ENCODE data around the gene LRRC32. TPM values are rescaled to one million over a fixed set of nuclear protein-coding genes. Genes with fewer than 3 reads are reported as not detected.

LRRC32 gene
- total RNA-seq, 2 experiments from 2014 or later: 1.8 to 2.4 TPM

DNA sequence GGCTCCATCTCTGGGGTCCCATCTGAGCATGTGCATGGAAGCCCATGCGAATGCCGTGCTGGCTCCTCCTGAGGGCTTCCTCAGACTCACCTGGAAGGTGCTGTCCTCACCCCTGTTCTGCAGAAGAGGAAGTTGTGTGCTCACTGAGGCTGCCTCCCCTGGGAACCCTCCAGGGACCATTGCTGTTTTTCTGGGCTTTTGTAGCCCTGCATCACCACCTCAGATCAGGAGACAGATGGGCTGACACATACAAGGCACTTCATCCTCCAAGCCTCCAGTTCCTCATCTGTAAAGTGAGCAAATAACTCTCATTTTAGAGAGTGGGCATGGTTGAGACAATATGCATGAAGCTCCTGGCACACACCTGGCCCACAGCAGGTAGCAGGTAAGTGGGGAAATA is 12.1 kb upstream of the LRRC32 start:
- no peak overlapping the region for H3K27ac ChIP-seq (ENCODE audit: low read depth in 1 of 2, low read length in 2 of 2)
- intact Hi-C loops (cut with DNase I, micrococcal nuclease): loop anchor here (5.0 kb wide), 3 partner anchors 130 to 785 kb away; partner anchors contain the start of gene WNT11 (in 1 of the 2)
- CTCF ChIA-PET: no interaction called here
- H3K9me3 ChIP-seq (ENCODE audit: control insufficient read depth in 1 of 2, insufficient read depth in 1 of 2, low read length in 2 of 2): peaks cover 0 to 7% of the 10 kb centered on the region in 2 experiments
- ATAC-seq (ENCODE audit: poor library complexity) (no peak), DNase-seq (no peak)
- H3K9me3 Mint-ChIP-seq: no peaks in the 10 kb centered on the region
- H3K36me3 ChIP-seq (ENCODE audit: insufficient read depth, low read length): no peaks in the 10 kb centered on the region
- H3K36me3 Mint-ChIP-seq (ENCODE audit: low read depth): no peaks in the 10 kb centered on the region
- TF ChIP-seq, protein P1, sequence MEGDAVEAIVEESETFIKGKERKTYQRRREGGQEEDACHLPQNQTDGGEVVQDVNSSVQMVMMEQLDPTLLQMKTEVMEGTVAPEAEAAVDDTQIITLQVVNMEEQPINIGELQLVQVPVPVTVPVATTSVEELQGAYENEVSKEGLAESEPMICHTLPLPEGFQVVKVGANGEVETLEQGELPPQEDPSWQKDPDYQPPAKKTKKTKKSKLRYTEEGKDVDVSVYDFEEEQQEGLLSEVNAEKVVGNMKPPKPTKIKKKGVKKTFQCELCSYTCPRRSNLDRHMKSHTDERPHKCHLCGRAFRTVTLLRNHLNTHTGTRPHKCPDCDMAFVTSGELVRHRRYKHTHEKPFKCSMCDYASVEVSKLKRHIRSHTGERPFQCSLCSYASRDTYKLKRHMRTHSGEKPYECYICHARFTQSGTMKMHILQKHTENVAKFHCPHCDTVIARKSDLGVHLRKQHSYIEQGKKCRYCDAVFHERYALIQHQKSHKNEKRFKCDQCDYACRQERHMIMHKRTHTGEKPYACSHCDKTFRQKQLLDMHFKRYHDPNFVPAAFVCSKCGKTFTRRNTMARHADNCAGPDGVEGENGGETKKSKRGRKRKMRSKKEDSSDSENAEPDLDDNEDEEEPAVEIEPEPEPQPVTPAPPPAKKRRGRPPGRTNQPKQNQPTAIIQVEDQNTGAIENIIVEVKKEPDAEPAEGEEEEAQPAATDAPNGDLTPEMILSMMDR (IDR thresholded peaks at IDR 0.05): no peak
- peaks cover 21% of the 10 kb centered on the region for H3K4me1 ChIP-seq (ENCODE audit: insufficient read depth, low read length)
- peaks cover 7% of the 10 kb centered on the region for H3K4me1 Mint-ChIP-seq (ENCODE audit: low read depth)
- H3K27ac Mint-ChIP-seq: no peak overlapping the region
- H3K4me3 ChIP-seq (ENCODE audit: low read length): no peak overlapping the region
- POLR2A ChIA-PET: no interaction called here
- H3K27me3 ChIP-seq (ENCODE audit: control insufficient read depth in 1 of 2, insufficient read depth in 2 of 2, low read length in 2 of 2): no peaks in the 10 kb centered on the region
- no peak overlapping the region for H3K4me3 Mint-ChIP-seq
- H3K27me3 Mint-ChIP-seq: peaks cover 5% of the 10 kb centered on the region

DNA sequence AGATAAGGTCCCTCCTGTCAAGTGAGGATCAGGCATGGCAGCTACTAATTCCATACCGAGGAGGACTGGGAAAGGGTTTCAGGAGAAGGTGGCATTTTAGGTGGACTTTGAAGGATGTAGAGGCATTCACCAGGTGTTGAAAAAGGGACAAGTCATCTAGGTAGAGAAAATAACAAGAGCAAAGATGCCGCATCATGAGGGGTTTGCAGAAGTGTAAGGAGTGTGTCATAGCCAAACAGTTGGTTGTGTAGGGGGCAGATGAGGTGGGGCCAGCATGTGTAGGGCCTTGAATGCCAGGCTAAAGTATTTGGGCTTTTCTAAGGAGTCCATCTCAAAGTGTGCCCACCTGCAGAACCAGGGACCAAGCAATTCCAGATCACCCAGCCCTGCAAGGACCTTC is 11.6 kb upstream of the LRRC32 start:
- intact Hi-C loops (cut with DNase I, micrococcal nuclease): loop anchor here (5.0 kb wide), 3 partner anchors 130 to 785 kb away; partner anchors contain the start of gene WNT11 (in 1 of the 2)
- Mint-ChIP-seq H3K27ac (no peak overlapping the region), H3K4me1 (ENCODE audit: low read depth) (peaks cover 7% of the 10 kb centered on the region), H3K36me3 (ENCODE audit: low read depth) (no peaks in the 10 kb centered on the region), H3K27me3 (peaks cover 5% of the 10 kb centered on the region), H3K4me3 (no peak overlapping the region), H3K9me3 (no peaks in the 10 kb centered on the region)
- H3K4me3 ChIP-seq (ENCODE audit: low read length): no peak overlapping the region
- DNase-seq (no peak), ATAC-seq (ENCODE audit: poor library complexity) (no peak)
- no peaks in the 10 kb centered on the region for H3K27me3 ChIP-seq (ENCODE audit: control insufficient read depth in 1 of 2, insufficient read depth in 2 of 2, low read length in 2 of 2)
- ChIA-PET CTCF (no interaction called here), POLR2A (no interaction called here)
- no peak overlapping the region for H3K27ac ChIP-seq (ENCODE audit: low read depth in 1 of 2, low read length in 2 of 2)
- peaks cover 0 to 7% of the 10 kb centered on the region in 2 experiments for H3K9me3 ChIP-seq (ENCODE audit: control insufficient read depth in 1 of 2, insufficient read depth in 1 of 2, low read length in 2 of 2)
- TF ChIP-seq, protein P1 (IDR thresholded peaks at IDR 0.05): no peak
- no peaks in the 10 kb centered on the region for H3K36me3 ChIP-seq (ENCODE audit: insufficient read depth, low read length)
- H3K4me1 ChIP-seq (ENCODE audit: insufficient read depth, low read length): peaks cover 21% of the 10 kb centered on the region

DNA sequence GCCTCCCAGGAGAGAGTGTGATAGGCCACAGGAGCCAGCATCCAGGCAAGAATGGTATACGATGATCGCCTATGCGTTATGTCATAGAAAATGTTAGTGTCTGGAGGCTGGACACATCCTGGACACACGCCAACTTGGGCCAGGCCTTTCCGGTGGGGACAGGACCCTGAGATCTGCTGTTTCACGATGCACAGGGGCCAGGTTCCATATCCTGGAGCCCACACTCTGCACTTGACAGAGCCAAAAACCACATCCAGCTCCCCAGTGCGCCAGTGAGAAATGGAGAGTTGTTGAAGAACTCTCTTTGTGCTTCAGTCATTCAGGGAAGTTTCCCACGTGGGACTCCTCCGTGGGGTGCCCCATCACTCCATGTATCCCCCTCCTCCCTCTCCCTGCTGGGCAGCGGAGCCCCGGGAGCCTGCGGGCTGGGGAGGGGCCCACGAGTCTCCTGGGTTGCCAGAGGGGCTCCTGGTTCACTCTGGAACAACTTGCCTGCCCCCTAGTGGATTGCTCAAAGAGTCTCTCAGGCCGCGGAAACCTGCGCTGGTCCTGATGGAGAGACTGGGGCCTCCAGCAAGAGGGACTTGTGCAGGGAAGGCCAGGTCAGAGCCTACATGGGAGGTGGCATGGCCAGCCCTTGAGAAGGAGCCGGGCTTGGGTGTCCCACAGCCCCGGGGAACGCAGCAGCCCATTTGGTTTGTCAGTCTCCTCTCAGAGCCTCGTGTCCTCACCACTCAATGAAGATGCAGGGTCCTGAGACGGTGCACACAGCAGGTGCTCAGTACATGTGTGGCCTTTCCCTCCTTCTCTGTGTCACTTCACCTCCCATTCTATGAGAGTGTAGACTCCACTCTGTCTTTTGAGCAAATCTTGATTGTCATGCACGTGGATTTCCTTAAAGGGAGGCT is 10.2 kb upstream of the LRRC32 start:
- Histone ChIP-seq H3K27me3 (ENCODE audit: control insufficient read depth in 1 of 2, insufficient read depth in 2 of 2, low read length in 2 of 2) (no peaks in the 10 kb centered on the region), H3K4me1 (ENCODE audit: insufficient read depth, low read length) (peaks cover 8% of the 10 kb centered on the region), H3K36me3 (ENCODE audit: insufficient read depth, low read length) (no peaks in the 10 kb centered on the region), H3K27ac (ENCODE audit: low read depth in 1 of 2, low read length in 2 of 2) (no peak overlapping the region), H3K4me3 (ENCODE audit: low read length) (no peak overlapping the region), H3K9me3 (ENCODE audit: control insufficient read depth in 1 of 2, insufficient read depth in 1 of 2, low read length in 2 of 2) (peaks cover 0 to 7% of the 10 kb centered on the region in 2 experiments)
- no peaks in the 10 kb centered on the region for H3K36me3 Mint-ChIP-seq (ENCODE audit: low read depth)
- no peak overlapping the region for H3K27ac Mint-ChIP-seq
- TF ChIP-seq, protein P1 (IDR thresholded peaks at IDR 0.05): peak; percentile 58
- no peaks in the 10 kb centered on the region for H3K4me1 Mint-ChIP-seq (ENCODE audit: low read depth)
- intact Hi-C loops (cut with DNase I, micrococcal nuclease): loop anchor here (2.0 to 5.0 kb wide), 4 partner anchors 128 to 783 kb away; partner anchors contain the start of gene WNT11 (in 1 of the 2)
- H3K4me3 Mint-ChIP-seq: no peak overlapping the region
- ChIA-PET CTCF (interaction anchor here (0.6 kb wide), 1 partner anchor 12 kb away, joined by 4 read pairs; no protein-coding TSS in a partner anchor), POLR2A (no interaction called here)
- ATAC-seq (ENCODE audit: poor library complexity) (peak; percentile 52), DNase-seq (peak; percentile 23 to 73 (median 40))
- peaks cover 5% of the 10 kb centered on the region for H3K27me3 Mint-ChIP-seq
- H3K9me3 Mint-ChIP-seq: no peaks in the 10 kb centered on the region
